Activated CD8-positive, alpha-beta T cell treated with anti-CD3 and anti-CD28 coated beads for 36 hours (primary cell): ENCODE results near the gene RUFY4. TPM values are rescaled to one million over a fixed set of nuclear protein-coding genes. Genes with fewer than 3 reads are reported as not detected.

Experiments
- ATAC-seq: fragments of 200-7000 bp; cut with Tn5 transposase; one replicate; pipeline ENCODE4 v1.10.0; 2021; ENCODE audit warnings: mild to moderate bottlenecking, moderate library complexity
- CTCF ChIA-PET: fragments of 350-600 bp; sonication (Branson Sonifier 250); formaldehyde crosslinking; loops from one replicate; lab custom pipeline; 2021; ENCODE audit warnings: antibody characterized with exemption; lab: Charles Lee
- POLR2A ChIA-PET: fragments of 350-600 bp; sonication (Branson Sonifier 250); formaldehyde crosslinking; loops from one replicate; lab custom pipeline; 2021; ENCODE audit warnings: antibody characterized with exemption; lab: Charles Lee
- DNase-seq: peaks from one replicate; pipeline ENCODE4 v3.0.0-alpha.2; 2020
- H3K27ac Mint-ChIP-seq: one replicate; pipeline ENCODE4 v1.8.0; 2021; ENCODE audit warnings: mild to moderate bottlenecking, mixed read lengths
- H3K27me3 Mint-ChIP-seq: one replicate; pipeline ENCODE4 v1.8.0; 2021; ENCODE audit warnings: mixed read lengths
- H3K36me3 Mint-ChIP-seq: one replicate; pipeline ENCODE4 v1.8.0; 2021; ENCODE audit warnings: low read depth, mixed read lengths
- H3K4me1 Mint-ChIP-seq: one replicate; pipeline ENCODE4 v1.8.0; 2021; ENCODE audit warnings: low read depth, mixed read lengths
- H3K4me3 Mint-ChIP-seq: one replicate; pipeline ENCODE4 v1.8.0; 2021; ENCODE audit warnings: mild to moderate bottlenecking, moderate library complexity, mixed read lengths
- H3K9me3 Mint-ChIP-seq: one replicate; pipeline ENCODE4 v1.8.0; 2021; ENCODE audit warnings: mixed read lengths
- CTCF ChIP-seq: fragments of 200-600 bp; IDR thresholded peaks from one replicate; pipeline ENCODE4 v1.8.0; 2022; ENCODE audit warnings: antibody characterized with exemption, mild to moderate bottlenecking
- intact Hi-C: fragments of 100-400 bp; cut with micrococcal nuclease; formaldehyde crosslinking; loops from one replicate; pipeline ENCODE4 v1.10.0; 2022
- total RNA-seq, 2 experiments: library from RNA; stranded (reverse); gene quantifications; one replicate each; pipeline ENCODE4 v1.2.3, GENCODE V29; 2021

RUFY4 gene
- total RNA-seq, 2 experiments from 2014 or later = 0.76 to 0.88 TPM

GRCh38 chr2:218024871-218025270, 44.2 kb upstream of the RUFY4 start:
- DNase-seq (no peak), ATAC-seq (no peak)

GRCh38 chr2:218026244-218026643, 42.8 kb upstream of the RUFY4 start:
- ChIA-PET CTCF (no interaction called here), POLR2A (no interaction called here)

More at GRCh38 chr2:218024871-218025270, 44.2 kb upstream of the RUFY4 start:
- H3K9me3 Mint-ChIP-seq = no peaks in the 10 kb centered on the region
- no peaks in the 10 kb centered on the region for H3K4me1 Mint-ChIP-seq
- no peak for TF ChIP-seq CTCF
- no peaks in the 10 kb centered on the region for H3K27me3 Mint-ChIP-seq
- no peaks in the 10 kb centered on the region for H3K36me3 Mint-ChIP-seq
- H3K27ac Mint-ChIP-seq = no peak overlapping the region
- no peak overlapping the region for H3K4me3 Mint-ChIP-seq
- intact Hi-C loops = no loop called here
- ChIA-PET POLR2A (interaction anchor here (0.6 kb wide), 1 partner anchor 62 kb away, joined by 3 read pairs; no protein-coding TSS in a partner anchor), CTCF (no interaction called here)

GRCh38 chr2:218026676-218027425, 42.2 kb upstream of the RUFY4 start:
- POLR2A ChIA-PET = no interaction called here

More at GRCh38 chr2:218026244-218026643, 42.8 kb upstream of the RUFY4 start:
- DNase-seq (no peak), ATAC-seq (no peak)
- no peaks in the 10 kb centered on the region for H3K27me3 Mint-ChIP-seq
- intact Hi-C loops = no loop called here
- no peaks in the 10 kb centered on the region for H3K4me1 Mint-ChIP-seq
- H3K9me3 Mint-ChIP-seq = no peaks in the 10 kb centered on the region
- no peak overlapping the region for H3K27ac Mint-ChIP-seq
- H3K36me3 Mint-ChIP-seq = no peaks in the 10 kb centered on the region
- no peak for TF ChIP-seq CTCF
- no peak overlapping the region for H3K4me3 Mint-ChIP-seq

GRCh38 chr2:218027426-218028188, 41.4 kb upstream of the RUFY4 start:
- H3K4me1 Mint-ChIP-seq = no peaks in the 10 kb centered on the region
- H3K9me3 Mint-ChIP-seq = no peaks in the 10 kb centered on the region
- ATAC-seq (no peak), DNase-seq (no peak)
- no peak overlapping the region for H3K4me3 Mint-ChIP-seq
- H3K27ac Mint-ChIP-seq = no peak overlapping the region
- CTCF ChIA-PET = interaction anchor here (0.8 to 1.6 kb wide), 2 partner anchors 34 to 77 kb away, joined by 3 to 6 read pairs; no protein-coding TSS in a partner anchor
- intact Hi-C loops = no loop called here
- no peak for TF ChIP-seq CTCF
- POLR2A ChIA-PET = no interaction called here
- no peaks in the 10 kb centered on the region for H3K36me3 Mint-ChIP-seq
- H3K27me3 Mint-ChIP-seq = no peaks in the 10 kb centered on the region

More at GRCh38 chr2:218026676-218027425, 42.2 kb upstream of the RUFY4 start:
- no peaks in the 10 kb centered on the region for H3K9me3 Mint-ChIP-seq
- H3K27ac Mint-ChIP-seq = no peak overlapping the region
- intact Hi-C loops = no loop called here
- H3K4me3 Mint-ChIP-seq = no peak overlapping the region
- no peaks in the 10 kb centered on the region for H3K4me1 Mint-ChIP-seq
- H3K27me3 Mint-ChIP-seq = no peaks in the 10 kb centered on the region
- CTCF ChIA-PET = interaction anchor here (0.8 kb wide), 1 partner anchor 33 kb away, joined by 3 read pairs; no protein-coding TSS in a partner anchor
- TF ChIP-seq CTCF = no peak
- DNase-seq = no peak
- no peaks in the 10 kb centered on the region for H3K36me3 Mint-ChIP-seq
- no peak for ATAC-seq

GRCh38 chr2:218028189-218028495, 40.9 kb upstream of the RUFY4 start:
- Mint-ChIP-seq H3K36me3 (no peaks in the 10 kb centered on the region), H3K27ac (no peak overlapping the region), H3K27me3 (no peaks in the 10 kb centered on the region), H3K4me1 (no peaks in the 10 kb centered on the region), H3K9me3 (no peaks in the 10 kb centered on the region), H3K4me3 (no peak overlapping the region)
- CTCF ChIA-PET = interaction anchor here (0.8 to 1.6 kb wide), 2 partner anchors 34 to 77 kb away, joined by 3 to 6 read pairs; no protein-coding TSS in a partner anchor
- no peak for TF ChIP-seq CTCF
- no peak for DNase-seq
- POLR2A ChIA-PET = no interaction called here
- intact Hi-C loops = no loop called here
- no peak for ATAC-seq
